ENCODE data around the gene HCN3. TPM values are rescaled to one million over a fixed set of nuclear protein-coding genes. Genes with fewer than 3 reads are reported as not detected.
"Not testable (repeated sequence)": the region's sequence is repeated elsewhere in the genome, so short reads cannot be mapped to it uniquely, and the experiment has no call there.

Gene HCN3
- total and polyA plus RNA-seq, 9 donors = 0.69 to 7.1 (median 2.9) TPM

DNA sequence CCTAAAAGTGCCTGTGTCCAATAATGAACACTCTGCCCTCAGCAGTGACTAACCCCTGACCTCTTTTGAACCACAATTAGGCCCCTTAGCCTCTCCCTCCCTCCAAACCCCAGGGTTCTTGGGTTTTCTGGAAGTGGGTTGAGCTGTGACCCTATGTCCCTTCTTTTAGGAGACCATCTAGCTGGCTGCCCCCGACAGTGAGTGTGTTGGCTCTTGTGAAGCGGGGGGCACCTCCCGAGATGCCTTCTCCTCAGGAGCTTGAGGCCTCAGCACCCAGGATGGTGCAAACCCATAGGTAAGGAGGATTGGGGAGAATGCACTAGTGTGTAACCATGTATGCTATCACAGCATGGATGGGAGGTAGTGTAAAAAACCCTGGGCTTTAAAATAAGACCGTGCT is 50.7 kb downstream of the HCN3 start:
- no peaks in the 10 kb centered on the region for H3K27me3 ChIP-seq
- intact Hi-C loops (cut with DNase I) = loop anchor here in 3 of 4 donors (10.0 kb wide), 3 partner anchors 73 to 153 kb away; partner anchors contain the start of genes ENTREP3 (in 1 of the 3), KRTCAP2 (in 1 of the 3), MTX1 (in 1 of the 3) and THBS3 (in 1 of the 3)
- DNase-seq = no peak
- peaks cover 3% of the 10 kb centered on the region for H3K4me1 ChIP-seq (ENCODE audit: insufficient read depth)
- H3K4me3 ChIP-seq = no peak overlapping the region
- H3K27ac ChIP-seq = no peak overlapping the region
- no peak for TF ChIP-seq POLR2A (IDR thresholded peaks at IDR 0.05)
- no peak for TF ChIP-seq EP300 (IDR thresholded peaks at IDR 0.05)
- TF ChIP-seq, protein P1, sequence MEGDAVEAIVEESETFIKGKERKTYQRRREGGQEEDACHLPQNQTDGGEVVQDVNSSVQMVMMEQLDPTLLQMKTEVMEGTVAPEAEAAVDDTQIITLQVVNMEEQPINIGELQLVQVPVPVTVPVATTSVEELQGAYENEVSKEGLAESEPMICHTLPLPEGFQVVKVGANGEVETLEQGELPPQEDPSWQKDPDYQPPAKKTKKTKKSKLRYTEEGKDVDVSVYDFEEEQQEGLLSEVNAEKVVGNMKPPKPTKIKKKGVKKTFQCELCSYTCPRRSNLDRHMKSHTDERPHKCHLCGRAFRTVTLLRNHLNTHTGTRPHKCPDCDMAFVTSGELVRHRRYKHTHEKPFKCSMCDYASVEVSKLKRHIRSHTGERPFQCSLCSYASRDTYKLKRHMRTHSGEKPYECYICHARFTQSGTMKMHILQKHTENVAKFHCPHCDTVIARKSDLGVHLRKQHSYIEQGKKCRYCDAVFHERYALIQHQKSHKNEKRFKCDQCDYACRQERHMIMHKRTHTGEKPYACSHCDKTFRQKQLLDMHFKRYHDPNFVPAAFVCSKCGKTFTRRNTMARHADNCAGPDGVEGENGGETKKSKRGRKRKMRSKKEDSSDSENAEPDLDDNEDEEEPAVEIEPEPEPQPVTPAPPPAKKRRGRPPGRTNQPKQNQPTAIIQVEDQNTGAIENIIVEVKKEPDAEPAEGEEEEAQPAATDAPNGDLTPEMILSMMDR (IDR thresholded peaks at IDR 0.05) = no peak
- no peaks in the 10 kb centered on the region for H3K36me3 ChIP-seq
- H3K9me3 ChIP-seq = no peaks in the 10 kb centered on the region
- WGBS, 3 donors = 80 to 95% (median 84%) methylated on average over 4 of the region's 4 CpGs

DNA sequence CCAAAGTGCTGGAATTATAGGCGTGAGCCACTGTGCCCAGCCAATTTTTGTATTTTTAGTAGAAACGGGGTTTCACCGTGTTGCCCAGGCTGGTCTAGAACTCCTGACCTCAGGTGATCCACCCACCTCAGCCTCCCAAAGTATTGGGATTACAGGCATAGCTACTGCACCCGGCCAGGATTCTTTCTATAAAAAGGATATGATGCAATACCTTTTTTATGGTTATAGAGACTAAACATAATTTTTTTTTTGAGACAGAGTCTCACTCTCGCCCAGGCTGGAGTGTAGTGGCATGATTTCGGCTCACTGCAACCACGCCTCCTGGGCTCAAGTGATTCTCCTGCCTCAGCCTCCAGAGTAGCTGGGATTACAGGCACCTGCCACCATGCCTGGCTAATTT is 51.6 kb downstream of the HCN3 start:
- not testable (repeated sequence) for H3K36me3 ChIP-seq
- WGBS, 3 donors = 75 to 81% (median 77%) methylated on average over 7 of the region's 7 CpGs

DNA sequence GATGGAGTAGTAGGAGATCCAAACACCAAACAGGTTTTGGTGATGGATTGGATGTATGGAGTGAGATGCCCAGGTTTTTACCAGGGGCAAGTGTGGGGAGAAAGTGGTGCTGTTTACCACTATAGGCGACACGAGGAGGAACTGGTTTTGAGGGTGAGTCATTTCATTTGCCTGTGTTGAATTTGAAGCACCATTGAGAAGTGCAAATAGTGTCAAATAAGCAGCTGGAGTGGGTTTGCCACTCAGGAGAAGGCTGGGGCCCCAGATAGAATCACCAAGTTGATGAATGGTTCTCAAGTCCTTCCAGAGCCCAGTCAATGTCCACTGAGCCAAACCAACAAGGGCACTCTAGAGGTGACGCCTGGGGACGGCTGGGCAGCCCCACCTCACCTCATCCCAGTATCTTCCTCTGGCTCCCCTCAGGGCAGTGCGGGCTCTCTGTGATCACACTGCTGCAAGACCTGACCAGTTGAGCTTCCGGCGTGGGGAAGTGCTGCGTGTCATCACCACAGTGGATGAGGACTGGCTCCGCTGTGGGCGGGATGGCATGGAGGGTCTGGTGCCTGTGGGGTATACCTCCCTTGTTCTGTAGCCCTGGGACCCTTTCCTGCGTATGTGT is 52.8 kb downstream of the HCN3 start:
- DNase-seq = no peak
- H3K36me3 ChIP-seq = no peaks in the 10 kb centered on the region
- TF ChIP-seq, protein P1 (IDR thresholded peaks at IDR 0.05) = no peak
- TF ChIP-seq POLR2A (IDR thresholded peaks at IDR 0.05) (no peak), EP300 (IDR thresholded peaks at IDR 0.05) (no peak)
- no peak overlapping the region for H3K27ac ChIP-seq
- H3K4me3 ChIP-seq = no peak overlapping the region
- intact Hi-C loops (cut with DNase I) = loop anchor here in 3 of 4 donors (10.0 kb wide), 3 partner anchors 75 to 155 kb away; partner anchors contain the start of genes ENTREP3 (in 1 of the 3), KRTCAP2 (in 1 of the 3), MTX1 (in 1 of the 3) and THBS3 (in 1 of the 3)
- H3K27me3 ChIP-seq = no peaks in the 10 kb centered on the region
- whole genome bisulfite sequencing, 3 donors = 87 to 89% (median 89%) methylated on average over 11 of the region's 11 CpGs
- H3K4me1 ChIP-seq (ENCODE audit: insufficient read depth) = peaks cover 3% of the 10 kb centered on the region
- no peaks in the 10 kb centered on the region for H3K9me3 ChIP-seq

More for the DNA sequence above, 51.6 kb downstream of the HCN3 start:
- DNase-seq; H3K27me3 ChIP-seq; H3K4me1 ChIP-seq (ENCODE audit: insufficient read depth); H3K27ac ChIP-seq; H3K4me3 ChIP-seq; H3K9me3 ChIP-seq: not testable (repeated sequence)
- intact Hi-C loops (cut with DNase I) = loop anchor here in 3 of 4 donors (10.0 kb wide), 3 partner anchors 74 to 154 kb away; partner anchors contain the start of genes ENTREP3 (in 1 of the 3), KRTCAP2 (in 1 of the 3), MTX1 (in 1 of the 3) and THBS3 (in 1 of the 3)

DNA sequence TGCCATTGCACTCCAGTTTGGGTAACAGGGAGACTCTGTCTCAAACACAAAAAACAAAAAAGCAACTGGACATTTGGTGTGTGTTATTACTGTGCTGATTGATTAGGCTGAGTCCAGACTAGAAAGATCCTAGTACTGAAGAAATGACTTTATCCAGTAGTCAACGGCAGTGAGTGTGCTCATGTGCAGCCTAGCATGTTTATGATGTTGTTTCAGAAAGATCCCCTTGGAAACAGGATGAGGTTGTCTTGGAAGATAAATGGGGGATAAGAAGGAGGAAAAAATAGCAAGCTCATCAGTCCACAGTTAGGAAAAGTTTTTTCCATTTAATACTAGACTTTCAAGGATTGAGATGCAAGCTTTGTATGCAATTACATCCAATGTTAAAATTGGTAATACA is 57.7 kb downstream of the HCN3 start:
- no peaks in the 10 kb centered on the region for H3K9me3 ChIP-seq
- H3K4me1 ChIP-seq (ENCODE audit: insufficient read depth) = no peaks in the 10 kb centered on the region
- intact Hi-C loops (cut with DNase I) = no loop called here
- H3K36me3 ChIP-seq = no peaks in the 10 kb centered on the region
- no peak for DNase-seq
- no peak overlapping the region for H3K27ac ChIP-seq
- 39 to 50% (median 44%) methylated on average over 1 of the region's 1 CpG for WGBS, 3 donors
- no peaks in the 10 kb centered on the region for H3K27me3 ChIP-seq
- no peak overlapping the region for H3K4me3 ChIP-seq
- TF ChIP-seq, protein P1 (IDR thresholded peaks at IDR 0.05) = no peak
- no peak for TF ChIP-seq POLR2A (IDR thresholded peaks at IDR 0.05)
- TF ChIP-seq EP300 (IDR thresholded peaks at IDR 0.05) = no peak

Other genes with a start within 250 kb of the HCN3 start
- gene DCST2, start 243.7 kb upstream of the HCN3 start, total RNA-seq = 1 to 10 TPM in 4 of 7 donors, under 1 TPM in 2, not detected in 1; 0.45 to 1.4 (median 1.2) TPM
- gene DCST2, start 243.7 kb upstream of the HCN3 start, polyA plus RNA-seq = 1 to 10 TPM in 1 of 2 donors, under 1 TPM in 1; 0.17 to 1.1 TPM
- under 1 TPM in 4 of 7 donors, not detected in 3; 0.22 to 0.80 (median 0.51) TPM for gene DCST1, start 243.6 kb upstream of the HCN3 start, total RNA-seq
- under 1 TPM in 1 of 2 donors, not detected in 1; 0.06 TPM for gene DCST1, start 243.6 kb upstream of the HCN3 start, polyA plus RNA-seq
- gene ADAM15, start 226.1 kb upstream of the HCN3 start, total RNA-seq = 100 to 1,000 TPM in 1 of 7 donors, 10 to 100 TPM in 6; 34.8 to 149 (median 67.8) TPM
- 10 to 100 TPM; 17.0 to 61.7 TPM for gene ADAM15, start 226.1 kb upstream of the HCN3 start, polyA plus RNA-seq
- gene EFNA4, start 213.7 kb upstream of the HCN3 start, total RNA-seq = 10 to 100 TPM in 5 of 7 donors, 1 to 10 TPM in 2; 8.6 to 14.1 (median 12.2) TPM
- 10 to 100 TPM in 1 of 2 donors, 1 to 10 TPM in 1; 7.3 to 10.6 TPM for gene EFNA4, start 213.7 kb upstream of the HCN3 start, polyA plus RNA-seq
- gene EFNA3, start 198.6 kb upstream of the HCN3 start, total RNA-seq = 1 to 10 TPM; 1.3 to 3.7 (median 2.4) TPM
- 1 to 10 TPM; 1.6 to 2.1 TPM for gene EFNA3, start 198.6 kb upstream of the HCN3 start, polyA plus RNA-seq
- gene EFNA1, start 149.6 kb upstream of the HCN3 start, total RNA-seq = 10 to 100 TPM; 12.1 to 51.6 (median 16.6) TPM
- gene EFNA1, start 149.6 kb upstream of the HCN3 start, polyA plus RNA-seq = 10 to 100 TPM; 18.6 to 27.3 TPM
- 10 to 100 TPM; 10.8 to 31.4 (median 16.8) TPM for gene SLC50A1, start 141.6 kb upstream of the HCN3 start, total RNA-seq
- gene SLC50A1, start 141.6 kb upstream of the HCN3 start, polyA plus RNA-seq = 10 to 100 TPM; 19.7 to 50.2 TPM
- 100 to 1,000 TPM in 1 of 7 donors, 10 to 100 TPM in 6; 59.3 to 126 (median 85.5) TPM for gene DPM3, start 136.9 kb upstream of the HCN3 start, total RNA-seq
- 100 to 1,000 TPM in 1 of 2 donors, under 1 TPM in 1; 0.70 to 168 TPM for gene DPM3, start 136.9 kb upstream of the HCN3 start, polyA plus RNA-seq
- gene KRTCAP2, start 104.2 kb upstream of the HCN3 start, total RNA-seq = 100 to 1,000 TPM in 6 of 7 donors, 10 to 100 TPM in 1; 96.5 to 209 (median 158) TPM
- gene KRTCAP2, start 104.2 kb upstream of the HCN3 start, polyA plus RNA-seq = 100 to 1,000 TPM; 219 to 499 TPM
- gene TRIM46, start 103.6 kb upstream of the HCN3 start, total RNA-seq = under 1 TPM in 6 of 7 donors, not detected in 1; 0.12 to 0.87 (median 0.54) TPM
- gene TRIM46, start 103.6 kb upstream of the HCN3 start, polyA plus RNA-seq = under 1 TPM; 0.12 to 0.24 TPM
- 10 to 100 TPM; 19.9 to 50.2 (median 29.1) TPM for gene THBS3, start 69.6 kb upstream of the HCN3 start, total RNA-seq
- gene THBS3, start 69.6 kb upstream of the HCN3 start, polyA plus RNA-seq = 10 to 100 TPM; 23.1 to 28.2 TPM
- 10 to 100 TPM; 18.5 to 33.4 (median 27.7) TPM for gene MTX1, start 68.8 kb upstream of the HCN3 start, total RNA-seq
- gene MTX1, start 68.8 kb upstream of the HCN3 start, polyA plus RNA-seq = 10 to 100 TPM; 15.6 to 35.4 TPM
- gene ENTREP3, start 22.0 kb upstream of the HCN3 start, total RNA-seq = 10 to 100 TPM; 10.8 to 22.4 (median 20.2) TPM
- 10 to 100 TPM in 1 of 2 donors, 1 to 10 TPM in 1; 9.3 to 11.8 TPM for gene ENTREP3, start 22.0 kb upstream of the HCN3 start, polyA plus RNA-seq
- 10 to 100 TPM; 27.1 to 63.0 (median 40.7) TPM for gene SCAMP3, start 15.1 kb upstream of the HCN3 start, total RNA-seq
- gene SCAMP3, start 15.1 kb upstream of the HCN3 start, polyA plus RNA-seq = 10 to 100 TPM; 40.9 to 46.6 TPM
- gene CLK2, start 4.0 kb upstream of the HCN3 start, total RNA-seq = 10 to 100 TPM; 37.9 to 60.9 (median 50.1) TPM
- 10 to 100 TPM; 46.4 to 51.3 TPM for gene CLK2, start 4.0 kb upstream of the HCN3 start, polyA plus RNA-seq
- gene PKLR, start 24.0 kb downstream of the HCN3 start, total RNA-seq = under 1 TPM in 1 of 7 donors, not detected in 6; 0.41 TPM
- gene PKLR, start 24.0 kb downstream of the HCN3 start, polyA plus RNA-seq = not detected
- 100 to 1,000 TPM in 2 of 7 donors, 10 to 100 TPM in 5; 50.7 to 177 (median 74.9) TPM for gene FDPS, start 31.4 kb downstream of the HCN3 start, total RNA-seq
- 100 to 1,000 TPM in 1 of 2 donors, 10 to 100 TPM in 1; 80.8 to 423 TPM for gene FDPS, start 31.4 kb downstream of the HCN3 start, polyA plus RNA-seq
- gene RUSC1, start 43.4 kb downstream of the HCN3 start, total RNA-seq = 10 to 100 TPM; 13.5 to 55.6 (median 29.9) TPM
- 10 to 100 TPM; 20.0 to 24.9 TPM for gene RUSC1, start 43.4 kb downstream of the HCN3 start, polyA plus RNA-seq